GM19035 (cell line): ENCODE results near the gene NLGN4X.
"Not testable (repeated sequence)": the region's sequence is repeated elsewhere in the genome, so short reads cannot be mapped to it uniquely, and the experiment has no call there.

Experiments used
- ATAC-seq: cut with Tn5 transposase; IDR thresholded peaks from one replicate; pipeline ENCODE4 v1.9.1; 2021; ENCODE audit not compliant: unreplicated experiment

Gene NLGN4X

DNA sequence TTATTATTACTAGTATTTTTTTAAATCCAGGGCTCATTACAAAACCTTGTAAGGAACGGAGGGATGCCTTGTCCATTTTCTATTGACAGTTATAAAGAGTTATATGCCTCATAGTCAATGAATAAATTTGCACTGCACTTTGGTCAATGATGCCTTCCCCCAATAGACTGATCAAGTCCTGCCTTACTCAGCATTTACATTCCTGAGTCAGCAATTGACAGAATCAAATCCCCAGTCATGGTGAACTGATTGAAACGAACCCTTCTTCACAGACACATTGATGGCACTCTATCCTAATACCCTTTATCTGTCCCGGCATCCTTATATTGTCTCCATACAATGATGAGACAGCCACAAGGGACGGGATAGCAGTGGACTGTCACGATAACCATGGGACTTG lies 213.2 kb downstream of the NLGN4X start:
- no peak for ATAC-seq

DNA sequence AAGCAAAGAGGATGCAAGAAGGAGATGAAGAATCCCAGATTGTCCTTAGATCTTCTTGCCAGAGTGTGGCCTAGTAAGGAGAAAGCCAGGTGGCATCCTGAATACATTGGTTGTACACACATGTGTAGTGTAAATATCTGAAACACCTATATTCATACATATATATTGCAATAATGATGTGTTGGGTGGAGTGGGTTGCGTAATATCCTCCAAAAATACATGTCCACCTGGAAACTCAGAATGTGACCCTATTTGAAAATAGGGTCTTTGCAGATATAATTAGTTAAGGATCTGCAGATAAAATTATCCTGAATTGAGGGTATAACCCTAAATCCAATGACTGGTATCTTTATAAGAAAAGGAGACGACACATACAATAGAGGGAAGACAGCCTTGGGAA lies 216.3 kb downstream of the NLGN4X start:
- ATAC-seq = no peak

DNA sequence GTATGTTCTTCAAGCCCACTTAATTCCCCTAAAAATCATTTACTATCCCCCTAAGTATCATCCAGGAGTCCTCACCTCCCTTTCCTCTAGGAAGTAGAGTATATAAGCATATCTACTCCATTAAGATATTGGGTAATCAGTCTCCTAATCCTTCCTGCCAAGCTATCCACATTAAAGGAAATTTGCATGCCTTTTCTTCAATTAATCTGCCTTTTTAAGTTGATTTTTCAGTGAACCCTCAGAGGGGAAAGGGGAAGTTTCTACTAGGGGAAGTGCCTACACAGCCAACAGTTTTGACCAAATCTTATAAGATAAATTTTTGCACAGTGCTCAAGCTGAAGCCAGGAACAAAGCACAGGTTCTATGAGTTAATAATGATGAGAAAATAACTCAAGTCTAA lies 222.8 kb downstream of the NLGN4X start:
- no peak for ATAC-seq

DNA sequence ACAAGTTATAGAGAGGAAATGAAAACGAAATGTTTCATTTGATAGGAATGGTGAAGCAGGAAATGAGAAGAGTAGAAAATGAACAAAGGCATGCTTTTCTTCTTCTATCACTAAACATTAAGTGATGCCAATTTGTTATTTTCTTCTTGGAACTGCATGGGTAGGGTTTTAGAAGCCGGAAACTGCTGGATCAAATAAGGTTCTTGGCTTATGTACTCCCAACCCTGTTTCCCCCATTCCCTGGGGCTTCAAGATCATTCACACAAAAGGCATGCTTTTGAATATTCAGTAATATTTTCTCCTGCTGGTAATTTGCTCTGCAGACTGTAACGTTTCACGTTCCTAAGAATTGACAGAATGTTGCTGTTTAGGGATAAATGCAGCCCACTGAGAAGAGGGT lies 224.1 kb downstream of the NLGN4X start:
- ATAC-seq = no peak

DNA sequence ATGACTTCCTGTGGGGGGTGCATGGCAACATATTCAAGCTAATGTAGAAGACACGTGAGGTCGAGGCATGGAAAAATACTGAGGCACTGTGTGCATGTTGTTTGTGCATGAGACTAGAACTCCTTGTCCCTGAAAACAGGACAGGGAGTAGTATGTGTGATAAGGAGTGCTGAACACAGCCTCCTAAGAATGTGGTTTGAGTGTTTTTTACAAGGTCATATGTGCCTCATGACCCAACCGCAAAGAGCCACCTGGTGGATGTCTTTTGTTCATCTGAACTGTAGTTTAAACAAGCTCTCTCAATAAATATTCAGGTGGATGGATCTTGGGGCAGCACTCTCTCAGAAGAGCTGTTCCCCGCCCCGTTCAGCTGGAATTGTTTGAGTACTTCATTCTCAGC lies 226.6 kb downstream of the NLGN4X start:
- no peak for ATAC-seq

DNA sequence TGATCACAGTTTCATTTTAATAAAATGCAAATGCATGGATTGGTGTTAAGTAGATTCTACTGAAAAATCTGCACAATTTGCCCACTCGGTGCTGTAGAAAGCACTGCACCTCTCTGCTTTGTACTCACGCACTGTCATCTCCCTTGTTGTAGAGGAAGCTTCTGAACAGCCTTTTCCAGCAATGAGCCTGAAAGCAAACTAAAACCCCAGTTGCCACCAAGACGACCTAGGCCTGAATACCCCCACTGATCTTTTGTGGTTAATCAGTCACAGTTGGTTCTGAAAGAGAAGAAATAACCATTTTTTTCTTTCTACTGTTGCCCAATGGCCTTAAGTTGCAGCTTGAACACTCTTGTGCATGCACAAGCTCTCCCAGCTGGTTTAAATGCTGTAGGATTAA lies 229.8 kb downstream of the NLGN4X start:
- no peak for ATAC-seq

DNA sequence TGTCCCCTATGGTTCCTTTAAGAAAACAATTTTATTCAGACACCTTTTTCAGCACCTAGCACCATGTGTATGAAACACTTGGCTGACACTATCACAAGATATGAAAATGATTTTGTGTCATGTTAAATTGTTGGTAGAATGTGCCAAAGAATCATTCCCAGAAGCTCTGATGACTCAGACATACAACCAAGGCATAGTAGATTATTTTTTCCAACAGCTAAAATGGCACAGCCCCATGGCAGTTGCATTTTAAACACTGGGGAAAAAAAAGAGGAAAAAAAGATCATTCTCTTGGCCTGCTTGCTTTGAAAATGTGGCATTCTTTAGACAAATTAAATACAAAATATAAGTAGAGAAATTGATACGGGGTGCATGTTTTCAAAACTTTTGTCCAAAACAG lies 230.2 kb downstream of the NLGN4X start:
- ATAC-seq = no peak

DNA sequence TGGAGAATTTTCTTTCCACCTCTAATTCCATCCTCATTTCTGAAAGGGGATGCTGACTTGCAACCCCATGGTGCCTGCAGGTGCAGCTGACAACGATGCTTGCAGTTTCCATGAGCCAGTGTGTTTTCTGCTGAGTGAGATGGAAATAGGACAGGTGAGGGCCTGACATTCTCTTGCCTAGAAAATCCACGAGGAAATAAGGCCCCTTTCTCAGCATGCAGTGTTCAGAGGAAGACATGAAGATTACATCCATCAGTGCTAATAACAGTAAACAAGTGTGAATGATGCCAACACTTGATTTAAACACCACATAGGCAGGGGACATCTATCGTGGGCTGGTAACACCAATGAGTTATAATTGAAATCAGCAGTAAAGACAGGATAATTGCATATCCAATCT lies 237.3 kb downstream of the NLGN4X start:
- ATAC-seq = no peak

DNA sequence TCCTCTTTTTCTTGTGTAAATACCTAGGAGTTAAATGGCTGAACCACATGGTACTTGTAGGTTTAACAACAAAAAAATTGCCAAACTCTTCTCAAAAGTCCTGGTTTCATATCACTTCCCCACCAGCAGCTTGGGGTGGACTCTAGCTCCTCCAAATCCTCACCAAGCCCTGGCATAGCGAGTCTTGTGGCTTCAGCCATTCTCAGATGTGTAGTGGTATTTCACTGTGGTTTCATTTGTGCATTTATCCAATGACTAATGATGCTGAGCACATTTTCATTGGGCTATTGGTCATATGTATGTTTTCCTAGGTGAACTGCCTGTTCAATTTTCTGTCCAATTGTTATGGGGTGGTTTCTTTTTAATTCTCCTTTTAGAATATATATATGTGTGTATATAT lies 249.3 kb downstream of the NLGN4X start:
- ATAC-seq = no peak

DNA sequence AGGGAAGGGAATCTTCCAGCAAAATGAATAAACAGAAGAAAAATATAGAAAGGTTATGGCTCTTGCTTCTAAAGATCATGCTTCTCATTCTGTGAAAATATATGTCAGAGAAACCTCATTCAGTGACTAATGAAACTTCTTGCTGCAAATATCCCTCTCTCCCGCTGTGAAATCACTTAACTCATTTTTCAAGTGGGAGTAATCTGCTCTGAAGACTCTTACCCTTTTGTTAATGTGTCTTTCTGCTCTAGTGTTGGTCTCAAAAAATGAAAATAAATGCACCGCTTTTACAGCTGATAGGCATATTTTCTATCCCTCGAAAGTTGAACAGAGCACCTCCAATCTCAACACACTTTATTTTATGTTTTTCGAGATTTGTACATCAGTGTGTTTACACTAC lies 252.3 kb downstream of the NLGN4X start:
- ATAC-seq = no peak

DNA sequence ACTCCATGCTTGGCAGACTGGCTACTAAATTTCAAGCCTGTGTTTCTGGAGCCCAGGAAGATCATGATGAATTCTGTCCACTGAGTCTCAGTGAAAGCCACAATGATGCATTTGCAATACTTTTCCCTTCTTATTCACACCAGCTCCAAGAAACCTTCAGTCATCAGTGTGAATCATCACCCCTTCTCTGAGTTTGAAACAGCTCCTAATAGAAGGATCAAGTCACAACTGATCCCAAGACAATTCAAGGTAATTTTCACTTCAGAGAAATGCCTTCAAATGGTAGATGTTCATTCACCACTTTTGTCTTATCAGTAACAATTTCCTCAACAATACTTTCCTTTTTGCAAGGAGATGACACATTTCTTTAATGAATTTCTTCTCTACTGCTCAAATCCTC lies 257.4 kb downstream of the NLGN4X start:
- ATAC-seq = no peak

DNA sequence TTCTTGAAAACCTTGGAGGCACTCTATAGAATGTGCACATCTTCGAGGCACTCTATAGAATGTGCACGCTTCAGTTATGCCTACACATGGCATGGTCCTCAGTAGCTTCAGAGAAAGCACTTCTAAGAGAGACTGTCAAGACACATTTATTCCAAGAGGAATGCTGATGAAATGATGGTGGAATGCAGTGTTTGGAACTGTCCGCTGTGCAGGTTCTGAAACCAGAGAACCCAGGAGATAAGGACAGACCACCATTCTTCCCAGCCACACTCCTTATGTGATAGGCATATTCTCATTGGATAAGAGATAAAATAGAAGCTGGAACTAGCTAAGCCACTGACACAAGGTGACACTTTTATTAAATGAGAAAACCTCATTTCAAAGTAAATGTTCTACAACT lies 263.3 kb downstream of the NLGN4X start:
- ATAC-seq = no peak

DNA sequence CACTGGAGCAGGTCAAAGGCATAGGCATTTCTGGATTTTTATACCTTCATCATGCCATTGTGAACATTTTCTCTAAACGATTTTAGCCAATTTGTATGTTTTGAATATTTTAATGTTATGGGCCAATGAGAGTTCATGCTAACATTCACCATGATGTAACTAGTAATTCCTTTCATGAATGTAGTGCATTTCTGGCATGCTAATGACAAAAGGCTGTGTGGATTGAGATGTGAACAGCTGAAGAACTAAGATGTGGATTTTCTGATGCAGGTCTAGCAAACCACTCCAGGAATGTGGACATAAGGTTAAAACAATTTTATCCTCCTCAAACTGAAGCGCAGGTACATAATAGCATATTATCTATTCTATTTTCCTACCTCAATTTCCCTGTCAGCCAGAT lies 269.4 kb downstream of the NLGN4X start:
- no peak for ATAC-seq

DNA sequence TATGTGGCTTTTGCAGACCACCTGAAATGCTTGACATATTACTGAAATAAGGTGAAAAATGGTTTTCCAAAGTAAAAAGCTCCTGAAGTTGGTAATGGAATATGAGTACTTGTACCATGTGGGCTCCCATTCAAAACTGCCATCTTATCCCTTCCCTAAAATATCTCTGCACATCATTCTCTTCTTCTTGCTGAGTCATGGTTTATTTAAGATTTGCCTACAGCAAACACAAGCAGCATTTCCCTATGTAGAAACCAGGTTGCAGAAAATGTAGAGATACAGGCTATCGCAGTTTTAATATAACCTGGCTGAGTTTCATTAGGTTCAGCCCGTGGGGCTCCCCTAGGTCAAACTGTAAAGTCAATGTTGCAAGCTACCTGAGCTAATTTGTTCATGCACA lies 270.1 kb downstream of the NLGN4X start:
- ATAC-seq = no peak

DNA sequence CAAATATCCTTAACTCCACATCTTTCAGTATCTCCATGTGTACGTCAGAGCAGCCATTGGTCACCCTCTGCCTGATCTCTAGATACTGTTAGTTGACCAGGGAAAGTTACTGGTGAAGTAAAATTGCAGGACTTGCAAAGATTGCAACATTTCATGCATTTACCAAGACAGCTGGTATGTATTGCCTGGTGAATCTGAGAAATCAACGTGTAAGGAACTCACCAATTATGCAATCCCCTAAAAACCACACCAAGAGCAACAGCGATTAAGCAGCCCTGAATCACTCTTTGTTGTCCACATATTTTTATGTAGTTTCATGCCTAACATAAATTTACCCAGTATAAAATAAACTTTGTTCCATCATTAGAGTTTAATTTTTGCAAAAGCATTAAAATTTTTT lies 271.2 kb downstream of the NLGN4X start:
- no peak for ATAC-seq

DNA sequence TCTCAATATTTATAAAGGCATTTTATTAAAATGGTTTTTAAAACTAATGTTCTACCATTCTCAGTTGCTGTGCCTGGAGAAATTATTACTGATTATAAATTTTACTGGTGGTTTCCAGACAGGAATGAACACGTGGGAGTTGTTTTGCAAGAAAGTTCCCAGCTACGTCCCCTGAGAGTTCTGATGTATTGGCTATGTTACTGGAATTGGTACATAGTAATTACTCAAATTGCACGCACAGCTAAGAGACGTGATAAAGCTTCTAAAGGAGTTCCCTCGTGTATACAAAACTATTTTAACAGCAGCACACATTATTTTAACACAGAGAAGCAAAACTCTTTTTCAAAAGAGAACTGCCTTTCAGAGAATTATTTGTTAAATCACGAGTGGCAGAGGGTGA lies 292.2 kb downstream of the NLGN4X start:
- ATAC-seq = no peak

DNA sequence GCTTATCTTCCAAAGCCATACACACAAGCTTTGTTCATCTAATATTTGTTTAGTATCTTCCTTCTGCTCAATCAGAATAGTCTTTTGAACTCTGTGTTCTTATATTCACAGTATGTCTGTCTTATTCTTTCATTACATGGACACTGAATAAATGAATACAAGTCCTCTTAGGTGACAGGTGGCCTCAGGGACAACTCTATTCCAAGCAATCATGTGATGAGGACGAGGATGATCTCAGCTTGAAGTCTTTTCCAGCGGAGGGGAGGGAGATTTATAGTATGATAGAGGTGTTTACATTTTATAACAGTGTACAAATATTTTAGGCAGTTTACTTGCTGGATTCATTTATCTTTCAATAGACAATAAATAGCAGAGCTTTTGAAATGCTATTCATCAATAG lies 300.4 kb downstream of the NLGN4X start:
- ATAC-seq = no peak

DNA sequence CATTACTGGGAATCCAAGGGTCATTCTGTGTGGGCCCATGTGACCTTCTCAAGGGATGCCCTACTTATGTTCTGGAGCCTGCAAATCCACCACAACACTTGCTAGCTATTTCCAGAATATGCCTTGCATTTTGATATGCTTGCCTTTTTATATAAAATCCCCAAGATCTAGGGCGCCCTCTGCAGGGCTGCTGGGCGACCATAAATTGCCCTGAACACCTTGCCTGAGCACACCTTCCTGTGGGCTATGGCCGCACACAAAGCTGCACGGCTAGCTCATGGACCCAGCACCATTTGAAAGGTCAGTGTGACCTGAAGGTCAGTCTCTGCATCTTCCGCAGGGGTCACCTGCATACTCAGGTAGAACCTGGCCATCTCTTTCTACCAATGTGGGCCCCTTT lies 311.7 kb downstream of the NLGN4X start:
- no peak for ATAC-seq

DNA sequence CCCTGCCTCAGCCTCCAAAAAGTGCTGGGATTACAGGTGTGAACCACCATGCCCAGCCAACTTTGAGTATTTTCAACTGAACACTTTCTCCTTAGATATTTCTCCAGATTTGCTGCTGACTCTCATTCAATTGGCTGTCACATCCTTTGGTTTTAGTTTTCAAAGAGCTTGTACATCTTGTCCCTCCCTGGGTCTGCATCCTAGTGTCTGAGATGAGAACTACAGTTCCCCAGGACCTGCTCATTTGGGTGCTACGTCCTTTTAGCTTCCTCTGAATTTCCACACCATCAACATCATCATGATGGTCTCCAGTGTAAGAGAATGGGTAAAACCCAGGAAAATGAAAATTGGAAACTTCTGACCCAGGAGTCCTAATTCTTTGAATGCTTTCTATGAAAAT lies 312.9 kb downstream of the NLGN4X start:
- no peak for ATAC-seq

DNA sequence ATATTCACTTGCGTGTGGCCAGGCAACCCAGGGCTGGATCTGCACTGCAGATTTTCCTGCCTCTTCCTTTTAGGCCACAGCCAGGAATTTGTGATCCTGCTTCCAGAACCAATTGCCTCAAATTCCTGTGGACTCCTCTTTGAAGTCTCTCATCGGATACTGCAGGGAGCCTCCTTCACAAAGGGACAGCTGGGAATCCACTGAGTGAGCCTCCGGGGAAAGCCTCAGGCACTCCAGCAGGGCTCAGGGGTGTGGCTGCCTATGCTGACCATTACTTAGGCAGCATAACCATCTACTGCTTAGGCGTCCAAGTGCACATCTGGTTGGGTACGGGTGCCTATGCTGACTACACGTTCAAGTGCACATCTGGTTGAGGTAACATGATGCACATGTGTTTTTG lies 321.5 kb downstream of the NLGN4X start:
- no peak for ATAC-seq

DNA sequence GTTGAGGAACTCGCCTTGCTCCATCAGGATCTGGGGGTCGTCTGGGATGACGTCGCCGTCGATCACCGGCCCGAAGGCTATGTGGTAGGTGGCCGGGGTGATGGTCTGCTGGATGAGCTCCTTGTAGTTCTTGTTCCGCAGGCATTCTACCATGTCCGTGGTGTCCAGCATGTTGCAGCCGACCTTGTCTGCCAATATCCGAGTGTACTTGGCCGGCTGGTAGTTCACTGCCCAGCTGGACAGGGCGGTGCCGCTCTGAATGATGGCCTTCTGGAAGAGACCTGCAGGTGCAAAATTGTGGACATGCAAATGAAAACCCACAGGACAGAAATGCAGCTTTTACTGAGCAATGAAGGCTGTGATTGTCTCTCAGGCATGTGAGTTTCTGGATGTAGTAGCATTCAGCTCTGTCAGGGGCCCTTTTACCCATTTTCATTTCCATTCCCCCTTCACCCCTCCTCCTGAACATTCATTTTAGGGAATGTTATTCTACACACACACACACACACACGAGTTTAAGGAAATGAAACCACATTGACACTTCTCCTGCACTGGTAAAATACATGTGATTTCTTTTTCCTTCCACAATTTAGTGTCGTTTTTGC lies 325.0 kb downstream of the NLGN4X start:
- ATAC-seq = not testable (repeated sequence)

DNA sequence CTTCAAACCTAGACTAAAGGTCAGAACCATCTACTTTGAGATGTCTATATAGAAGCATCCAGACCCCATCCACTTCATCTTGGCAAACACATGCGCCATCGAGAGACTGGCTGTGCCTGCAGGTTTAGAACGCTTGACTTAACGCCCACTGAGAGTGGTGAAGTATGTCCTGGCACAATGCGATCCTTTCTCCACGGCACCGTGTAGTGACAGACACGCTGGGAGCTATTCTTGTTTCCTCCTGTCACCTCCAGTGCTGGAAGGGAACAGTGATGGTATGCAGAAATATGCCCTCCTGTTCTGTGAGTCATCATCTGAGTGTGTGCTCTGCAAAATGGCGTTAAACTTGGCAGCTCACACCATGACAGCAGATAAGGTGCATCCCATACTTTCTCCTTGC lies 330.2 kb downstream of the NLGN4X start:
- no peak for ATAC-seq

DNA sequence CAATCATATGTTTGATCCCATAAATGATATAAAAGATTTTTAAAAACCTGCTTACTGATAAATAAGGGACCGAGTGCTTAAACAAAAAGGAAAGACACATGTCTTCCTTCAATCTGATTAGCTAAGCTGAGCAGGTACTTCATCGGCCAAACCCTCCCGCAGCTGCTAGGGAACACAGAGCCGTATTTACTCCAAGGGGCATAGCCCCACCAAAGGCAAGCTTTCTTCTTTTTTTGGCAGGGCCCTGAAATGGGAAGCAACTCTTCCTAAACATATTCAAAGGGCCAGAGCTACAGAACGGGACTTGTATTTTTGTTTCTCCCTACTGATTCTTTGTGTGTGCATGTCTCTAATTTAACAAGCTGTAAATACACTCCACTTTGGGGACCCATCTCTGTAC lies 337.3 kb downstream of the NLGN4X start:
- no peak for ATAC-seq
